CD4-positive, alpha-beta T cell treated with Interferon alpha-2 for 1 hour (primary cell): Measurements from ENCODE around the gene FAM193A.
"Not testable (repeated sequence)": the region's sequence is repeated elsewhere in the genome, so short reads cannot be mapped to it uniquely, and the experiment has no call there.

ENCODE experiments used
- DNase-seq, 2 donors: peaks; one replicate each; pipeline ENCODE4 v3.0.0-alpha.2; 2020 to 2022

FAM193A gene

GRCh38 chr4:2731907-2732317 lies 195.5 kb downstream of the FAM193A start:
- DNase-seq = no peak

DNA sequence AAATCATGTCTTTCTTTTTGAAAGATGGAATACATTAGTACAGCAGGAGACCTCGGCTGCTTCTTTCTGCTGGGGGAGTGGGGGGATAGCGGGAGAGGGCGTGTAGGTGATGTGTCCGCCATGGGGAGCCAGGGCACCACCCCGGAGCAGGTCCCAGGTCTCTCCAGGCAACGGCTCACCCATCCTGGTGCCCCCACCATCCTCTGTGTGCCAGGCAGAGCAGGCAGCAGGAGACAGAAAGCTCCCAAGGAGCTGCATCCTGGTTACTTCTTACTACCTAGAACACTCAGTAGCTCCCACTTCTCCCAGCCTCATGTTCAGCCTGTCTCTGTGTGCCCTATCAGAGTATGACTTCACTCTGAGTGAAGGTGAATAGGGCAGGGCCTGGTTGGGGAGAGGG lies 196.1 kb downstream of the FAM193A start:
- no peak for DNase-seq

DNA sequence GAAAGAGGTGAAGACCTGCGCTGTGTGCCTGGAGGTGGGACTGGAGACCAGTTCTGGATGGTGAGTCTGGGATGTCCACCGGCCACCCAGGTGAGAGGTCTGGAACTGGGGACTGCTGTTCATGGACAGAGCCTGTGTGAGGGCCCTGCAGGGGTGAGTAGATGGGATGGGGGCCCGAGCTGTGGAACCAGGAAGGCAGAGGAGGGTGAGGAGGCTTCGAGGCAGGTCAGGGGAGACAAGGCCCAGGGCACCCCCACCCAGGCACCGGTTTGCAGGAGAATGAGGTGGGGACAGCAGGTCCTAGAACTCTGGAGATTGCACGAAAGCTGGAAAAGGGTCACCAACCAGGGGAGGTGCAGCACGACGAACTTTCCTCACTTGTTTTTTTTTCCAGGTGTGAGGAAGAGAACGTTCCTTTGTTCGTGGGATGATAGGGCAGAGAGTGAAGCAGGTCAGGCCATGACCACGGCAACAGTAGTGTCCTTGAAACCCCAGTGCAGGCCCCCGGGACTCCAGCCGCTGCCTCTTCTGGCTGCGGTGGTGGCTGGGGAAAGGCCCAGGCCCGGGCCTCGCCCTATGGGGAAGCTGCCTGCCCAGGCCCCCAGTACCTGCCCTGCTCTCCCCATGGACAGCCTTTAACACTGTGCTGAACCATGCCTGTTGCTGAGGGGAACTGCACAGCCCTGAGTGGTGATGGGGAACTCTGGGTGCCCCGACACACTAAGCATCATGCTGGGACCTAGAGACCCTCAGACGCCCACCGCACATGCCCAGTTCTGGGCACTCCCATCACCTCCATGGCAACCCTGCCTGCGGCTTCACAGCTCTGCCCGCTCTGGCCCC lies 196.8 kb downstream of the FAM193A start:
- no peak for DNase-seq

DNA sequence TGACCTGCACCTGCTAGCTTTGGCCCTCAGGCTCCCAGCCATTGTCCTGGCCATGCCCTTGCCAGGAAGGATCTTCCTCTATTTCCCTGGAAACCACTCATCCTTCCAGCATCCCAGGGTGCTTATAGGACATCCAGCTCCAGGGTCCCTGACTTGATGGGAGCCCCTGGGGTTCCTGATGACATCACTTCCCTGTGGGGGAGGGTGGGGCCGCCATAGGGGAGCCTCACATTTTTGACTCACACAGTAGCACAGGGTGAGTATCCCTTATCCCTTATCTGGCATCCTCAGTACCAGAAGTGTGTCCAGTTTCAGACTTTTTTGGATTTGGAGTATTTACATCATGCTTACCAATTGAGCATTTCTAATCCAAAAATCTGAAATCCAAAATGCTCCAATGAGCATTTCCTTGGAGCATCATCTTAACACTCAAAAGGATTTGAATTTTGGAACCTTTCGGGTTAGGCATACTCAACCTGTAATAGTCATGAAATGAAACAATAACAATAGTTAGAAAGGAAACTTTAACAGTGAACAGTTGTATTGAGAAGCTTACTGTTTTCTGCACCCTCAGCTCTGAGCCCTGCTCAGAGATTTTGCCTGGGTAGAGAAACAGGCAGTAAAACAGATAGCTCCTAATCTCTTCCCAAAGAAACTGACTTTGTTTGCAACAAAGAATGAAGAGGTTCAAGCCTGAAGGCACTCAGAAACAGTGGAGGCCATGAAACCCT lies 197.6 kb downstream of the FAM193A start:
- no peak for DNase-seq

DNA sequence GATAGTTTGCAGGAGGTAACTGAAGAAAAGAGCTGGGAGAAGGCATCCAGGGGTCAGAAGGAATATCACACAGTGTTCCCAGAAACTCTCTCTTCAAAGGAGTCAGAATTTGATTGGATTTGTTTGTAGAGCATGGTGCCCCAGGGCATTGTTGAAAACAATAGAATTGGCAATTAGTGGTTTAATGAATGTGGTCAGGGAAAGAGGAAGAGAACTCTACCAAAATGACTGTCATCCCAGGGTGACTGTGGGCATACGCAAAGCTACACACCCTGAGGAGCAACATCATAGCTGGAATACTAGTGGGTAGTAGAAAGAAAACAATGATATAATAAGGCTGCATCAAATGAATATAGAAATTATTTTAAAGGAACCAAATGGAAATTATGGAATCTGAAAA lies 198.2 kb downstream of the FAM193A start:
- no peak for DNase-seq

DNA sequence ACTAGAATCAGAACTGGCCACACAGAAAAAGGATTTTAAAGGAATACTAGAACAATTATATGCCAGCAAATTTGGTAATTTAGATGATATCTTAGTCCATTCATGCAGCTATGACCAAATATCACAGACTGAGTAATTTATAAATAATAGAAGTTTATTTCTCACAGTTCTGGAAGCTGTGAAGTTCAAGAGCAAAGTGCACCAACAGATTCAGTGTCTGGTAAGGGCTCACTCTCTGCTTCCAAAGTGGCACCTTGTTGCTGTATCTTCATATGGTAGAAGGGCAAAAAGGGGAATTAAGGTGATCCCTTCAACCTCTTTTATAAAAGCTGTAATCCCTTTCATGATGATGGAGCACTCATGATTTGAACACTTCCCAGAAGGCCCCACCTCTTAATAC lies 199.4 kb downstream of the FAM193A start:
- no peak for DNase-seq

DNA sequence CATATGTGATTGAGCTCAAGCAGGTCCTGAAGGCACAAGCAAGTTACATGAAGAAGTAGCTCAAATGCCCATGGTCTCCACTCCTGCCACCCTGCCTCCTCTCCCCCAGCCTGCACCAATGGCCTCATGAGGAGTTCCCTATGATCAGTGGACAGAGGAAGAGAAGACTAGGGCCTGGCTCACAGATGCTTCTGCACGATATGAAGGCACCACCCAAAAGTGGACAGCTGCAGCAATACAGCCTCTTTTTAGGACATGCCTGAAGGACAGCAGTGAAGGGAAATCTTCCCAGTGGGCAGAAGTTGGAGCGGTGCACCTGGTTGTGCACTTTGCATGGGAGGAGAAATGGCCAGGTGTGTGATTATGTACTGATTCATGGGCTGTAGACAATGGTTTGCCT lies 201.8 kb downstream of the FAM193A start:
- not testable (repeated sequence) for DNase-seq

- no peak for DNase-seq
These were observed 205.2 kb downstream of the FAM193A start for GRCh38 chr4:2741626-2742025.

DNA sequence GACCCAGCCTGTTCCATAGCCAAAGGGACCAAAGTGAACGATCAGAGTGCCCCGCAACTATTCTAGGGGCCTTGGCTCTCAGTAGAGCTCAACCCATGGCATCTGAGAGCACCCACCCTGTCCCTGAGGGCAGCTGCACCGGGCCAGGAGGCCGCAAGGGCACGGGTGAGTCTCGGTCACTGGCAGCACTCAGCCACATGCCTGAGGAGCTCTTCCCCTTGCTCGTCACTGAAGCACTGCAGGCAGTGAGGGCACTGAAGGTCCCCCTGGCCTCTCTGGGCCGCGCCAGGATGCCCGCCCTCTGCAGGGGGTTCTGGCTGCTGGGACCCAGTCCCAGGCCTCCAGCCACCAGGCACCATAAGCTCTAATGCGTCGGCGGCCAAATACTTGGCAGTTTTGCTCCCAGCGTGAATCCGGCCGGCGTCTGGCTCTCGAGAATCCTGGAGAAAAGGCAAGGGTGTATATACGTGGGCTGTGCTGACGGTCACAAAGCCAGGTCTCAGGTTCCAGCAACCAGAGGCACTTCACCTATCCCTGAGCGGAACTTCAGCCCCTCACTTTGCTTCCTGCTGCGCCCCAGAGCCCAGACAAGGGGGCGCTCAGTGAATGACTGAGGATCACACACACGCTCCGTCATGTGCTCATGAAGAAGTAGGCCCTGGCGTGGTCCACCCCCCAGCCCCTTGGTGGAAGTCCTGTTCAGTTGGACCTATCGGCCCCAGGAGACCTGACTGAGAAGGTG lies 205.8 kb downstream of the FAM193A start:
- DNase-seq = no peak

DNA sequence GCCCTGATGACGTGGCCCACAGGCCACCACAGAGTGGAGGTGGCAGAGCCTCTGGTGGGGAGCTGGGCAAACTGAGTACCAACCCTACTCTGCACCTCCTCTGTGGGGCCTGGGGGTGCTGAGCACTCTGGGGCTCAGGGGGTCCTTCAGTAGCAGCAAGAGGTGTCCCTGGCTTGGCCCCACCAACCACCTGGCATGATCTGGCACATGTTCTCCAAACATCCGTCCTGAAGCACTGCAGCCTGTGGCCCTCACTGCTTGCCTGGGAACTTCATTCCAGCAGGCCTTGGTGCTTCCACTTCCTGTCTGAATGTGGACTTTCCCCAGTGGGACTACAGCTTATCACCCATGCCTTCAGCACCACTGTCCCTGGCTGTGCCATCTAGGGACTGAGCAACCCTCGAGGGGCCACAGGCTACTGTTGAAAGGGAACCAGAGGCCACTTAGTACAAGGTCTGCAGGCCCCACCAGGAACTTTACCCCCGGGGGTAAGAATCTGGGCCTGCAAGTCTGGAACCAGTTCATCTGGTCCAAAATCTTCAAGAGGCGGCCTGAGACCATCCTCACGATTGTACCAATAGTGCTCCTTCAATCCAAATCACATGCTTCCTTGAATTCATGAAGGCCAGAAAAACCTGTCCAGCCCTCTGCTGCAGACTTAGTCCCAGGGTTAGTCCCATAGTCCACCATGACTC lies 206.5 kb downstream of the FAM193A start:
- DNase-seq = no peak

DNA sequence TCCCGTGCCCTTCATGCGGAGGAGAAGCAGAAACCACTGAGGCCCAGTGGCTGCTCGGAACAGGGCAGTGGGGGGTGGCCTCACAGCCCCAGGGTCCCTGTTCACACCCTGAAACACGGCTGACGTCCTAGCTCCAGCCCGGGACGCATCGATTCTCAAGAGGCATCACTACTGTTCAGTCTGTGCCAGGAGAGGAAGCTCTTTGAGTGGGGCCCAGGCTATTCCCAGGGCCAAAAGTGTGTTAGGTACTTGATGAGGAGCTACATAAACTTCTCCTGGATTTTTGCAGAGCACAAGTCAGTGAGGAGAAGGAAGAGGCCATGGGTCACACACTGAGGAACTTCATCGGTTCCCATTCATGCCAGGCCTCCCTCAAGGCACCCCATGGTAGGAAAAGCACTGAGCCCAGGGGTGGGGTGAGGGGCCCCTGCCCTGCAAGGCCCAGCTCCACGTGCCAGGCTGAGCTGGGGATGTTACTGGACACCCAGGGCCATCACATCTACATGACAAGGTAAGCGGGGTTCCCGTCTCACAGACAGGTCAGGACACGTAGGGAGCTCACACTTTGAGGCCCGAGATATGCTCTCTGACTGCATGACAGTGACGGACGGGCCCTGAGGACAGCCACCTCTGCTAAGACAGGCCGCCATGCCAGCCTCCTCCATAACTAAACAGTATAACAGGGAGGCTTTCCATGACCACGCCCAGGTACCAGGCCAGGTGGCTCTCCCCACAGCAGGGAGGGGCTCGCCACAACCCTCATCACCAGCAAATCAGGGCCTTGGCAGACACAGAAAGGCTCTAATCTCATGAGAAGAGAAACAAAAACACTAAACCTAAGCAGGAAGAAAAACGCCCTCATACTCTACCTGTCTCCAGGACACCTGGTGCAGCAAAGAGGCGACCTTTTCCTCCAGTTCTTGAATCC lies 207.3 kb downstream of the FAM193A start:
- no peak for DNase-seq

GRCh38 chr4:2744576-2745270 lies 208.3 kb downstream of the FAM193A start:
- DNase-seq = no peak

DNA sequence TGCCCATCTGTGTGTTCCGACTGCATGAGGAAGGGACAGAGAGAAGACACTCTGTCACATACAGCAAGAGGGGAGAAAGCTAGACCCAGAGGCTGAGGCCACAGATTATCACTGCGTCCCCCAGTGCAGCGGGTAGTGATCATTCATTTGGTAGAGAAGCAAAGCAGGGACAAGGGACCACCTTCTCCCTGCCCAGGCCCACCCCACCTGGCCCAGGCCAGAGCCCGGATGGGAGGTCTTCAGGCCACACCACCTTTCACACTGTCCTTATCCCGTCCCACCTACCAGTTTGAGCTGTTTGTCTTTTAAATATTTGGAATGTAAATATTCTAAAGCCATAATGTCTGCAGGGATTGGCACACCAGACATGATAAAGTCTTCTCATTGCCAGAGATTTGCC lies 209.1 kb downstream of the FAM193A start:
- no peak for DNase-seq

DNA sequence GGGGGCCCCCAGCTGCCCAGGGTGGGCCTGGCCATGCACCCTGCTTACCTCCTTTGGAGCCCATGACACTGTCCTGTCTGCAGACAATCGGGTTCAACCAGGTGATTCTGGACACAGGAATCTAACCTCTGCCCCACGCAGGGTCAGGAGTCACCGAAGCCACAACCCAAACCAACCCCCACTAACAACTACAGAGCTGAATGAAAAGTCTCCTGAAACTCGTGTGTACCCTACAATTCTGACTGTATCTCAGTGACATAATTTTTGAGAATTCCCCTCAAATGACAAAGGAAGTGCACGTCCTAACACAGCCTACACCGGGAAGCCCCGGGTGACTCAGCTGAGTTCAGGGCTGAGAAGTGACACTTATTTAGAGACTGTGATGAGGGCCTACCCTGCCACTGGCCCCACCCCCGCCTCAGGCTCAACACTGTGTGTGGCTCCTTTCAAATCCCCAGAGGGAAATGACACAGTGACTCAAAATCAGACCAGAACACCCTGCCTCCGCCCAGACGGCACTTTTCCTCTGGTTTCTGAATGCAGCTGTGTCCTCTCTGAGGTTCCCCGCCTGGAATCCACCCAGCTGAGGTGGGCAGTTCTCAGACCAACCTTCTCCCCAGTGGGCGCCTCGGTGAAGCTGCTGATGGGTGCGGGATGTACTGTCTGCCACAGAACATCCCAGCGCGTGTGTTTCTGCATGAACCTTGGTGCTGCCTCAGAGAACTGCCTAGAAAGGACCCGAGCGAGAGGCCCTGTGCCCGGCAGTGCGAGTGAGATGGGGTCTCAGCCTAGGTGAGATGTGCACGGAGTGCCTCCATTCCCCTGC lies 209.7 kb downstream of the FAM193A start:
- DNase-seq = peak; percentile 88 to 89

GRCh38 chr4:2746891-2747695 lies 210.6 kb downstream of the FAM193A start:
- no peak for DNase-seq

GRCh38 chr4:2750719-2751605 lies 214.5 kb downstream of the FAM193A start:
- no peak for DNase-seq

DNA sequence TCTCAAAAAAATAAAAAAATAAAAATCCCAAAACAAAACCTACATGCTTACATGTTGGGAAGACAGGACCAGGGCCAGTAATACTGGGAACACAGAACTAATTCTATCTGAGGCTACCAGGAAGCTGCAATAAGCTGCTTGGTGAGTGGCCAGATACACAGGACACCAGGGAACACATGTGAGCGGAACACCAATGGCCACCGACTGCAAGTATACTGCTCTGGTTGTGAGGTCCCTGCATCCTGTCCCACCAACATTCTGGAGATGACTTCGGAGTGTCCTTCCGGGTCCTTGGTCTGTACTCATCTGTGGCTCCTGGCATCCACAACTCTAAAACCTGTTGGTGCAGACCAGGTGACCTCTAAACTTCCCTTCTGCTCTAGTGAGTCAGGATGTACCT lies 217.0 kb downstream of the FAM193A start:
- no peak for DNase-seq
